ENCODE measurements around the gene HRH1.

- TF ChIP-seq FOXK2 (IDR thresholded peaks at IDR 0.05): no peak
- TF ChIP-seq ELF4 (IDR thresholded peaks at IDR 0.05): no peak
- no peak for TF ChIP-seq FOXA1 (IDR thresholded peaks at IDR 0.05)
- no peak for TF ChIP-seq TARDBP (IDR thresholded peaks at IDR 0.05)
- no peak for TF ChIP-seq FOXM1 (IDR thresholded peaks at IDR 0.05; ENCODE audit: borderline replicate concordance)
- TF ChIP-seq SP1 (IDR thresholded peaks at IDR 0.05): no peak
- no peak for TF ChIP-seq BHLHE40 (IDR thresholded peaks at IDR 0.05; ENCODE audit: borderline replicate concordance)
- no peak for TF ChIP-seq CTBP1 (IDR thresholded peaks at IDR 0.05; ENCODE audit: borderline replicate concordance)
- no peak for TF ChIP-seq SUZ12 (IDR thresholded peaks at IDR 0.05)
- no peak for TF ChIP-seq HDGF (IDR thresholded peaks at IDR 0.05; ENCODE audit: borderline replicate concordance)
These were observed 40.9 kb downstream of the HRH1 start for GRCh38 chr3:11195201-11195600.

Measured in HEK293T (cell line).